HepG2 (cell line): ENCODE measurements around the gene MPIG6B. TPM values are rescaled to one million over a fixed set of nuclear protein-coding genes. Genes with fewer than 3 reads are reported as not detected.

Source experiments
- ATAC-seq: fragments of 200-7000 bp; cut with Tn5 transposase; 3 replicates; pipeline ENCODE4 v1.9.1; 2020; ENCODE audit warnings: mild to moderate bottlenecking, moderate library complexity
- BruUV-seq: library from RNA; stranded (reverse); fragments of 400-500 nt; replicated peaks from 2 replicates; lab custom pipeline; 2021; lab: Mats Ljungman, UMichigan
- CTCF ChIA-PET: fragments of 300-600 bp; formaldehyde crosslinking; extraction: SDS; loops from one replicate; lab custom pipeline; 2021; ENCODE audit warnings: low total read pairs, inconsistent platforms, low intra/inter-chr PET ratio; lab: Yijun Ruan, JAX
- POLR2A ChIA-PET: fragments of 350-600 bp; sonication (Branson Sonifier 250); formaldehyde crosslinking; loops from one replicate; lab custom pipeline; 2020; ENCODE audit warnings: antibody characterized with exemption, inconsistent platforms; lab: Yijun Ruan, JAX
- DNase-seq: peaks from one replicate; pipeline ENCODE4 v3.0.0-alpha.2; 2015; ENCODE audit warnings: low spot score
- FAIRE-seq: peaks from 3 replicates; lab custom pipeline; 2011; peaks lifted over from hg19 to GRCh38; lab: Jason Lieb, UNC
- H2AFZ ChIP-seq: one replicate; pipeline ENCODE4 v1.6.1; 2011; ENCODE audit warnings: low read length, inconsistent platforms
- H3K27ac ChIP-seq: fragments of 300-600 bp; 3 replicates; pipeline ENCODE4 v1.8.0; 2011; ENCODE audit warnings: mixed run types, mild to moderate bottlenecking, mixed read lengths, low read length, inconsistent platforms; ENCODE audit not compliant: insufficient read depth; ENCODE audit errors: extremely low read length
- H3K27me3 ChIP-seq, 2 experiments: fragments of 200-600 bp in 1 of 2; 2 replicates in 1 of 2; 3 replicates in 1 of 2; pipeline versions ENCODE4 v1.6.0 to v1.8.0; 2011; ENCODE audit warnings: low read length in 2 of 2, mild to moderate bottlenecking in 2 of 2, moderate library complexity in 2 of 2, inconsistent platforms in 1 of 2; ENCODE audit not compliant: insufficient read depth in 2 of 2, control insufficient read depth in 1 of 2
- H3K36me3 ChIP-seq, 2 experiments: fragments of 200-600 bp in 1 of 2; replicated peaks in 1 of 2; 2 replicates in 1 of 2; 3 replicates in 1 of 2; pipeline versions ENCODE4 v1.5.1 to v1.8.0; 2011; ENCODE audit warnings: low read length in 2 of 2, inconsistent platforms in 1 of 2; ENCODE audit not compliant: insufficient read depth in 2 of 2, control insufficient read depth in 1 of 2
- H3K4me1 ChIP-seq: 2 replicates; pipeline ENCODE4 v1.5.1; 2012; ENCODE audit warnings: low read length, inconsistent platforms; ENCODE audit not compliant: insufficient read depth
- H3K4me2 ChIP-seq: 2 replicates; pipeline ENCODE4 v1.6.0; 2011; ENCODE audit warnings: low read depth, low read length, inconsistent platforms
- H3K4me3 ChIP-seq, 3 experiments: fragments of 200-600 bp in 1 of 3; sonication (generic), shearing (Covaris generic) in 1 of 3; replicated peaks in 1 of 3; 2 replicates each; pipeline ENCODE4 v1.5.1; 2011 to 2016; ENCODE audit warnings: low read length in 3 of 3, inconsistent platforms in 2 of 3, low read depth in 2 of 3, mild to moderate bottlenecking in 2 of 3, control low read depth in 1 of 3, mixed read lengths in 1 of 3; ENCODE audit not compliant: insufficient read depth in 1 of 3
- H3K79me2 ChIP-seq: one replicate; pipeline ENCODE4 v1.6.1; 2011; ENCODE audit warnings: low read length, inconsistent platforms; ENCODE audit not compliant: insufficient read depth
- H3K9ac ChIP-seq: 2 replicates; pipeline ENCODE4 v1.6.0; 2011; ENCODE audit warnings: mild to moderate bottlenecking, low read depth, low read length, inconsistent platforms; ENCODE audit not compliant: insufficient read depth
- H3K9me3 ChIP-seq: 2 replicates; pipeline ENCODE4 v1.5.1; 2012; ENCODE audit warnings: mild to moderate bottlenecking, low read length
- H4K20me1 ChIP-seq: 2 replicates; pipeline ENCODE4 v1.6.0; 2011; ENCODE audit warnings: inconsistent platforms, mild to moderate bottlenecking, low read length, moderate library complexity; ENCODE audit not compliant: insufficient read depth
- AGO2 ChIP-seq: fragments of 200-400 bp; formaldehyde crosslinking; optimal IDR thresholded peaks from 2 replicates; pipeline ENCODE3; 2017; ENCODE audit warnings: mild to moderate bottlenecking, low read depth, low read length, moderate library complexity
- ARID2 ChIP-seq: sonication (generic); formaldehyde crosslinking; IDR thresholded peaks from 2 replicates; pipeline ENCODE4 v1.8.1; 2022; ENCODE audit warnings: mild to moderate bottlenecking, missing genetic modification reagents, borderline replicate concordance
- ATAD3A ChIP-seq: sonication (generic); formaldehyde crosslinking; IDR thresholded peaks from 2 replicates; pipeline ENCODE4 v1.4.0; 2020; ENCODE audit warnings: missing genetic modification reagents
- EHMT2 ChIP-seq: fragments of 200-600 bp; sonication (generic); IDR thresholded peaks from 2 replicates; pipeline ENCODE4 v1.7.0; 2017; ENCODE audit warnings: antibody characterized with exemption, low read depth, low read length, borderline replicate concordance
- ETV5 ChIP-seq: IDR thresholded peaks from 2 replicates; pipeline ENCODE4 v1.6.1; 2018; ENCODE audit warnings: missing biosample characterization, missing genetic modification reagents, inconsistent platforms, borderline replicate concordance
- FOXM1 ChIP-seq: sonication (generic); formaldehyde crosslinking; IDR thresholded peaks from 2 replicates; pipeline ENCODE4 v1.5.0; 2020; ENCODE audit warnings: missing genetic modification reagents
- JUNB ChIP-seq: sonication (generic); formaldehyde crosslinking; IDR thresholded peaks from 2 replicates; pipeline ENCODE4 v1.8.0; 2022; ENCODE audit warnings: missing genetic modification reagents, mild to moderate bottlenecking, borderline replicate concordance
- NCOA1 ChIP-seq: sonication (generic); formaldehyde crosslinking; IDR thresholded peaks from 2 replicates; pipeline ENCODE4 v1.9.0; 2021; ENCODE audit warnings: missing genetic modification reagents
- SALL1 ChIP-seq: sonication (generic); formaldehyde crosslinking; IDR thresholded peaks from 2 replicates; pipeline ENCODE4 v1.8.0; 2022; ENCODE audit warnings: mild to moderate bottlenecking, missing genetic modification reagents
- TCF7 ChIP-seq: sonication (generic); IDR thresholded peaks from 2 replicates; pipeline ENCODE4 v1.6.1; 2016; ENCODE audit warnings: antibody characterized with exemption, low read depth
- ZNF558 ChIP-seq: sonication (generic); formaldehyde crosslinking; IDR thresholded peaks from 2 replicates; pipeline ENCODE4 v1.9.0; 2022; ENCODE audit warnings: mild to moderate bottlenecking, missing genetic modification reagents, borderline replicate concordance
- ZNF749 ChIP-seq: sonication (generic); formaldehyde crosslinking; IDR thresholded peaks from 2 replicates; pipeline ENCODE4 v1.8.0; 2022; ENCODE audit warnings: mild to moderate bottlenecking, missing genetic modification reagents, moderate library complexity, borderline replicate concordance
- ZNF879 ChIP-seq: sonication (generic); formaldehyde crosslinking; IDR thresholded peaks from 2 replicates; pipeline ENCODE4 v1.8.1; 2023; ENCODE audit warnings: missing genetic modification reagents
- WGBS: methylation state at CpG from one replicate; pipeline ENCODE4 v1.1.6; 2017; ENCODE audit warnings: low lambda C conversion rate; 5-methylcytosine and 5-hydroxymethylcytosine counted together
- in situ Hi-C: cut with HindIII; loops from 2 replicates; pipeline ENCODE4 v1.10.0; 2017; ENCODE audit warnings: low pct_unique_long_range_greater_than_20kb; ENCODE audit not compliant: extremely low pct_ligation_motif_present
- intact Hi-C: fragments of 100-400 bp; cut with micrococcal nuclease; formaldehyde crosslinking; loops from one replicate; pipeline ENCODE4 v1.10.0; 2022; ENCODE audit not compliant: unreplicated experiment
- polyA plus RNA-seq, 8 experiments: library from polyadenylated mRNA; depleted of rRNA in 3 of 8; stranded (reverse) in 7 of 8; unstranded in 1 of 8; fragments of >200 nt; fragmentation: Illumina TruSeq in 4 of 8; extraction: Trizol in 4 of 8; gene quantifications; 2 replicates each; pipeline versions ENCODE4 v1.2.1 to v1.2.3, GENCODE V29; 2011 to 2016; ENCODE audit warnings: low read depth in 4 of 8, missing spikeins in 1 of 8, mixed read lengths in 1 of 8; ENCODE audit not compliant: insufficient read depth in 1 of 8
- total RNA-seq, 5 experiments: library from RNA; depleted of rRNA; stranded (reverse); fragments of >200 nt; fragmentation: Illumina TruSeq; extraction: Trizol; gene quantifications; 2 replicates each; pipeline ENCODE4 v1.2.3, GENCODE V29; 2016; ENCODE audit warnings: low read depth in 1 of 5
- TF ChIP-seq, protein P1 (sequence below): IDR thresholded peaks from 2 replicates; pipeline ENCODE4 v1.6.1; 2016; ENCODE audit warnings: low read depth, control low read depth
- TF ChIP-seq, protein P2 (sequence below): sonication (generic); formaldehyde crosslinking; IDR thresholded peaks from 2 replicates; pipeline ENCODE4 v1.4.0; 2020; ENCODE audit warnings: missing genetic modification reagents, borderline replicate concordance
- TF ChIP-seq, protein P3 (sequence below): sonication (generic); formaldehyde crosslinking; IDR thresholded peaks from 2 replicates; pipeline ENCODE4 v1.4.0; 2020; ENCODE audit warnings: missing genetic modification reagents

The MPIG6B gene
- total and polyA plus RNA-seq, 2 of the 13 experiments (the other 11 are each of a cell fraction or from before 2014, with no cell fraction given) = not detected

DNA sequence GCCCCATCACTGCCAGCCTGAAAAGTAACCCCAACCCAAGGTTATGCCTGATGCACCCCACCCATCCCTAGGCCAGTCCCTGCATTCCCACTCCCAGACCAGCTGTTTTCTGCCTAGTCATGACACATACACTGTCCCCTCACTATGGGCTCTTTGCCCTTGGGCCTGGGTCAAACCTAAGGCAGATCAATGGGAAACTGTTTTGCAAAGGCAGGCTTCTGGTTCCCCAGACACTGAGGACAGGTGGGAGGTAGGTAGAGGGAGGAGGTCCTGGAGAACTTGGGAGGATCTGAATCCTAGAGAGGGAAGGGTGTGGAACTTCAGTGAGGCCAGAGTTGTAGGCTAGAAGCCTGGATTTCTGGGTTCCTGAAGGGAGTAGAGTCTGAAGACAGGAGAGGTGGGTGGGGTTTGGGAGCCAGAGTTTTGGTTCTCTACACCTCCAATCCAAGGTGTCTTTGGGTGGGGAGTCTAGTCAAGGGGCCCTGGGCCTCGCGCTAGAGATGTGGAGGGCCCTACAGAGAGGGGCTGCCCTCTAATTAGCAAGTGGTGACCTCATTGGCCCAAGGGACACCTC lies 11.2 kb downstream of the MPIG6B start (continued):
- TF ChIP-seq, protein P1, sequence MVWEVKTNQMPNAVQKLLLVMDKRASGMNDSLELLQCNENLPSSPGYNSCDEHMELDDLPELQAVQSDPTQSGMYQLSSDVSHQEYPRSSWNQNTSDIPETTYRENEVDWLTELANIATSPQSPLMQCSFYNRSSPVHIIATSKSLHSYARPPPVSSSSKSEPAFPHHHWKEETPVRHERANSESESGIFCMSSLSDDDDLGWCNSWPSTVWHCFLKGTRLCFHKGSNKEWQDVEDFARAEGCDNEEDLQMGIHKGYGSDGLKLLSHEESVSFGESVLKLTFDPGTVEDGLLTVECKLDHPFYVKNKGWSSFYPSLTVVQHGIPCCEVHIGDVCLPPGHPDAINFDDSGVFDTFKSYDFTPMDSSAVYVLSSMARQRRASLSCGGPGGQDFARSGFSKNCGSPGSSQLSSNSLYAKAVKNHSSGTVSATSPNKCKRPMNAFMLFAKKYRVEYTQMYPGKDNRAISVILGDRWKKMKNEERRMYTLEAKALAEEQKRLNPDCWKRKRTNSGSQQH = 0 out of 2 replicates have a peak, but pooled peaks have one; percentile 64
- no peak for TF ChIP-seq TCF7
- TF ChIP-seq JUNB = 0 out of 2 replicates have a peak, but pooled peaks have one; percentile 27

DNA sequence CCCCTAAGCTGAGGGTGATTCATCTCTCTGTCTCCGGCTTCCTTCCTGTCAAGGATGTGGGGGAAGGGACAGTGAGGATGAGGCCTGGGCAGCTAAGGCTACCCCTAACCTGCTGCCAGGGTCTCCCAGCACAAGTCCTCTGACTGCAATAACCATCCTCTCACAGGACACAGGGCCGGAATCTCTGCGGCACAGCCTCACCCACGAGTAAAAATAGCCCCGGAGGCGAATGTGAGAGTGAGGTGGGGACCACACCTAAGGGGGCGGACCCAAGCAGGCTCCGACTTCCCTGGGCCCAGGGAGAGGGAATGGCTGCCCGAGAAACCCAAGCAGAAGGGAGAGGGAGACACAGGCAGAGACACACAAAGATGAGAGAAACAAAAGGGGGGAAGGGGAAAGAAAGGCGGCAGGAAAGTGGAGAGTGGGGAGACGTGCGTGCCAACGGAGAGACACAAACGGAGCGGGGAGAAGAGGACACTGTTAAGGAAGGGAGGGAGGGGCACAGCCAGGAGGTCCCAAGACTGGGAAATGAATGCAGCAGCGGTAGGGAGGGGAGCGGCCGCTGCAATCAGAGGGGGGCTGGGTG lies 11.7 kb downstream of the MPIG6B start:
- Histone ChIP-seq H3K27me3 (no peaks in the 10 kb centered on the region; a peak in 1 of 5 replicates), H3K4me3 (peak overlapping the region; percentile 71 to 92 (median 92)), H3K4me2 (peak overlapping the region; percentile 98), H3K36me3 (peaks cover 18 to 42% of the 10 kb centered on the region in 2 experiments), H3K4me1 (peaks cover 72% of the 10 kb centered on the region), H4K20me1 (peaks cover 33% of the 10 kb centered on the region; the same call in 1 of the 2 replicates), H3K9me3 (no peaks in the 10 kb centered on the region), H3K27ac (peak overlapping the region; percentile 99), H3K79me2 (peaks cover 41% of the 10 kb centered on the region), H2AFZ (no peak overlapping the region), H3K9ac (peak overlapping the region; percentile 98)
- intact Hi-C loops = loop anchor here (5.0 kb wide), 2 partner anchors 33 to 72 kb away; partner anchors contain the start of genes ABHD16A and LSM2
- ChIA-PET POLR2A (interaction anchor here (0.7 to 11.3 kb wide), 23 partner anchors 11 to 353 kb away, joined by 3 to 279 read pairs (median 40); partner anchors contain the start of genes ABHD16A, APOM, BAG6 and C6orf47), CTCF (interaction anchor here (1.3 kb wide), 1 partner anchor 35 kb away, joined by 3 read pairs; no protein-coding TSS in a partner anchor)
- BruUV-seq = no TSS peak
- no peak for FAIRE-seq
- DNase-seq = peak; percentile 65
- in situ Hi-C loops = loop anchor here (5.0 kb wide), 1 partner anchor 32 kb away; no protein-coding TSS in a partner anchor
- ATAC-seq = no peak
- 1% methylated on average over 17 of the region's 18 CpGs for WGBS
- peak; percentile 95 for TF ChIP-seq ETV5
- peak; percentile 78 for TF ChIP-seq AGO2
- TF ChIP-seq SALL1 (CRISPR knock-in tag) = peak; percentile 33
- TF ChIP-seq ZNF879 (CRISPR knock-in tag) = 0 out of 2 replicates have a peak, but pooled peaks have one; percentile 44
- TF ChIP-seq, protein P2, sequence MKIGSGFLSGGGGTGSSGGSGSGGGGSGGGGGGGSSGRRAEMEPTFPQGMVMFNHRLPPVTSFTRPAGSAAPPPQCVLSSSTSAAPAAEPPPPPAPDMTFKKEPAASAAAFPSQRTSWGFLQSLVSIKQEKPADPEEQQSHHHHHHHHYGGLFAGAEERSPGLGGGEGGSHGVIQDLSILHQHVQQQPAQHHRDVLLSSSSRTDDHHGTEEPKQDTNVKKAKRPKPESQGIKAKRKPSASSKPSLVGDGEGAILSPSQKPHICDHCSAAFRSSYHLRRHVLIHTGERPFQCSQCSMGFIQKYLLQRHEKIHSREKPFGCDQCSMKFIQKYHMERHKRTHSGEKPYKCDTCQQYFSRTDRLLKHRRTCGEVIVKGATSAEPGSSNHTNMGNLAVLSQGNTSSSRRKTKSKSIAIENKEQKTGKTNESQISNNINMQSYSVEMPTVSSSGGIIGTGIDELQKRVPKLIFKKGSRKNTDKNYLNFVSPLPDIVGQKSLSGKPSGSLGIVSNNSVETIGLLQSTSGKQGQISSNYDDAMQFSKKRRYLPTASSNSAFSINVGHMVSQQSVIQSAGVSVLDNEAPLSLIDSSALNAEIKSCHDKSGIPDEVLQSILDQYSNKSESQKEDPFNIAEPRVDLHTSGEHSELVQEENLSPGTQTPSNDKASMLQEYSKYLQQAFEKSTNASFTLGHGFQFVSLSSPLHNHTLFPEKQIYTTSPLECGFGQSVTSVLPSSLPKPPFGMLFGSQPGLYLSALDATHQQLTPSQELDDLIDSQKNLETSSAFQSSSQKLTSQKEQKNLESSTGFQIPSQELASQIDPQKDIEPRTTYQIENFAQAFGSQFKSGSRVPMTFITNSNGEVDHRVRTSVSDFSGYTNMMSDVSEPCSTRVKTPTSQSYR = peak; percentile 95
- no peak for TF ChIP-seq NCOA1 (CRISPR knock-in tag)
- TF ChIP-seq ZNF558 (CRISPR knock-in tag) = no peak
- no peak for TF ChIP-seq EHMT2
- TF ChIP-seq ARID2 = no peak
- TF ChIP-seq ATAD3A = no peak
- TF ChIP-seq ZNF749 (CRISPR knock-in tag) = no peak
- TF ChIP-seq, protein P3, sequence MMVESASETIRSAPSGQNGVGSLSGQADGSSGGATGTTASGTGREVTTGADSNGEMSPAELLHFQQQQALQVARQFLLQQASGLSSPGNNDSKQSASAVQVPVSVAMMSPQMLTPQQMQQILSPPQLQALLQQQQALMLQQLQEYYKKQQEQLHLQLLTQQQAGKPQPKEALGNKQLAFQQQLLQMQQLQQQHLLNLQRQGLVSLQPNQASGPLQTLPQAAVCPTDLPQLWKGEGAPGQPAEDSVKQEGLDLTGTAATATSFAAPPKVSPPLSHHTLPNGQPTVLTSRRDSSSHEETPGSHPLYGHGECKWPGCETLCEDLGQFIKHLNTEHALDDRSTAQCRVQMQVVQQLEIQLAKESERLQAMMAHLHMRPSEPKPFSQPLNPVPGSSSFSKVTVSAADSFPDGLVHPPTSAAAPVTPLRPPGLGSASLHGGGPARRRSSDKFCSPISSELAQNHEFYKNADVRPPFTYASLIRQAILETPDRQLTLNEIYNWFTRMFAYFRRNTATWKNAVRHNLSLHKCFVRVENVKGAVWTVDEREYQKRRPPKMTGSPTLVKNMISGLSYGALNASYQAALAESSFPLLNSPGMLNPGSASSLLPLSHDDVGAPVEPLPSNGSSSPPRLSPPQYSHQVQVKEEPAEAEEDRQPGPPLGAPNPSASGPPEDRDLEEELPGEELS = 0 out of 2 replicates have a peak, but pooled peaks have one; percentile 7
- TF ChIP-seq FOXM1 (CRISPR knock-in tag) = no peak
